NCI-H187 (cell line): ENCODE results near the gene ARPC3.
A peak's percentile ranks its signal among the peaks of the same experiment; 100 is the strongest.
"Not testable (repeated sequence)": the region's sequence is repeated elsewhere in the genome, so short reads cannot be mapped to it uniquely, and the experiment has no call there.

ENCODE experiments used
- DNase-seq, 2 experiments: peaks; one replicate each; lab custom pipeline; 2025; lab: John Stamatoyannopoulos, UW

Gene ARPC3

DNA sequence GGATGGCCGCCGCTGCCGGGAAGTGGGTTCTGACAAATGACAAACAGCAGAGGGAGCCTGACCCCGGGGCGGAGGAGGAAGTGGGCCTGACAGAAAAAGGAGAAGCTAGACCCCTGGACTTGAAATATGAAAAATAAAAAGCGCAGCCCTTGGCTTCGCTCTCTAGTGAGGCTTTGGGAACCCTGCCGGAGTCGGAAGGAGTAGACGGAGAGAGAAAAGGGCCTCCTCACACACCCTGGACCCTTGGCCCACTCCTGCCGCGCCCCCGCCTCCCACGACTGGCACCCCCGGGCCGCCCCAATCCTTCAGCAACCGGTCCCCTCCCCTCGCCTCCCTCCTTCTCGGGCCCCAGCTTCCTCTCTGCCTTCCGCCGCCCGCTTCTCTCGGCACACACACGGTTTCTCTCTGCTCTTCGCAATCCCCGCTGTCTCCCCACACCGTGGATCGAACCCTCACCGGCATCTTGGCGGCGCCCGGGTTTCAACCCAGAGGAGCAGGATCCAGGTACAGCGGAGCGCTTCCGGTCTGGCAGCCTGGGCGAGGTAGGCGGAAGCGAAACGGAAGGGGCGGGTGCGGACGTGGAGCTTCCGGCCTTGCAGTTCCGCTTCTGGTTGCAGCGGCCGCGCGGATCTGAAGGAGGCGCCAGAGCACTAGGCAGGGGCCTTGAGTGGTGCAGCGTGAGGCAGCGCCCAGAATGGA lies at the start of gene ARPC3:
Gene ARPC3, minus strand, starts transcription at position 539 of the 699 bp plus-strand sequence. Its CDS starts 77 bp downstream, at position 462.
- peak; percentile 82 to 93 for DNase-seq

DNA sequence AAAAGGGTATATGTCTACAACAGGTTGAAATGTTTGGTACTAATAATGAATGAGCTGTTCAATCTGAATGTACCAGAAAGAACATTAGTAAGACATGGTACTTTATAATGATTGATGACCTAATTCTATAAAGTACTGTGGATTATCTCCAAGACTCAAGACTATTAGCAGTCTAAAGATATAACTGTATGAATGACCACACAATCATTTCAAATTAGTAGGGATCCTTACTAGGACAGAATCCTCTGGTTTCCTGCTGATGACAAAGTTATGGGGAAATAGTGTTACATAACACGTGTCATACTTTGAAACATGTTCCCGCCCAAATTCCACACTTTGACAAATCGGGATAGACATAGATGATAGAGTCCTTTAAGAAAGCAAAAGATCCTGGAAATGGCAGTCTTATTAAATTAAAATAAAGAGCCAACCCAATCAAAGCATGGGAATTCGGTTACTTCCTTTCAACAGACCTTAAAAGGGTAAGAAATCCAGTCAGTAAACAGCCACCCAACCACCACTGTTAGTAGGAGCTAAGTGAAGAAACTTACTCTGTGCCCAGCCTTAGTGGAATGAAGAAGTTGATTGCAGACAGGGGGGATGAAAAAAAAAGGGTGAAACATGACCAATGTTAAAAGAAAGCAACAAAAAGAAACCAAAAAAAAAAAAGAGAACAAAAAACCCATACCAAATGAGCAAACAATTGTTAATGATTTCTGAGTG lies 49.0 kb upstream of the ARPC3 start:
- no peak for DNase-seq

DNA sequence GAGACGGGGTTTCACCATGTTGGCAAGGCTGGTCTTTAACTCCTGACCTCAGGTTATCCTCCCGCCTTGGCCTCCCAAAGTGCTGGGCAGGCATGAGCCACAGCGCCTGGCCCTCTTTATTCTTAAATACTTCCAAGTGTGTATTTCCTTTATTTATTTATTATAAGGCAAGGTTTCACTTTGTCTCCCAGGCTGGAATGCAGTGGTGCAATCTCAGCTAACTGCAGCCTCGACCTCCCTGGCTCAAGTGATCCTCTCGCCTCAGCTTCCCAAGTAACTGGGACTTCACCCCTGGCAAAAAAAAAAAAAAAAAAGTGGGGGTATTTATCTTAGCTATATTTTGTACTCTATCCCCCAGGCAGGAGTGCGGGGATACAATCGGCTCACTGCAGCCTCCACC lies 25.3 kb upstream of the ARPC3 start:
- DNase-seq, result no peak

DNA sequence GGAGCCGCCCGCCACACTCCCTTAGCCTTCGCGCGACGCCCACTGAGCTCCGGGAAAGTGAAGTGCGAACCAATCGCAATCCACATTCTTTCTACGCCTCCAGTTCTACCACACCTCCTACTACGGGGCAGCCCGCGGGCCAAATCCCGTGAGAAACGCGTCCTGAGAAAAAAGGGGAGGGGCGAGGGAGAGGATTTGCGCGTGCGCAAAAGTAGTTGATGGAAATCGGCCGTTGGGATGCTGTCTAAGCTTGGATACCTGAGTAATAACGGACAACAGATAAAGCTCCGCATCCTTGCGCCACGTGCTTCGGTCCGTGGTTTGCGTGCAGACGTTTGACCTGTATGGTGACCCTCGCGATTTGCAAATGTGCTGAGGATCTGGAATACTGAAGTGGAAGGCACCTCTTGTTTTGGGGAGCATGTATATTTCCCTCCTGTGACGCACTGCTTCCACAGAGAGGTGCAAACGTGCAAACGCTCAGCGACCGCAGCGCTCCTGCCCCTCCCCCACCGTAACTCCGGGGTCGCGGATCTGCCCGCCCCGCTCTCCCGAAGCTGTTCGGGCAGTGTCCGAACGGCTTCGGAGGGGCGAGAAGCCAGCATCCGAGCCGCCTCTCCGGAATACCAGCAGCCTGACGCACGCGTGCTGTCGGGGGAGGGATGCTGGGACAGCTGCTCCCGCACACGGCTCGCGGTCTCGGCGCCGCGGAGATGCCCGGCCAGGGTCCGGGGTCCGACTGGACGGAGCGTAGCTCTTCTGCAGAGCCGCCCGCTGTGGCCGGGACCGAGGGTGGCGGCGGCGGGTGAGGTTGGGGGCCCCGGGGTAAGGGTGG lies 18.3 kb upstream of the ARPC3 start, which contains the start of the genes FAM216A and GPN3:
Gene FAM216A, plus strand, starts transcription at position 632 of the 835 bp plus-strand sequence. Its CDS starts 31 bp downstream, at position 663.
Gene GPN3, minus strand, starts transcription at position 44 of the 835 bp plus-strand sequence. CDS start 54 bp downstream, outside the sequence.
- DNase-seq, result peak; percentile 98 to 99

DNA sequence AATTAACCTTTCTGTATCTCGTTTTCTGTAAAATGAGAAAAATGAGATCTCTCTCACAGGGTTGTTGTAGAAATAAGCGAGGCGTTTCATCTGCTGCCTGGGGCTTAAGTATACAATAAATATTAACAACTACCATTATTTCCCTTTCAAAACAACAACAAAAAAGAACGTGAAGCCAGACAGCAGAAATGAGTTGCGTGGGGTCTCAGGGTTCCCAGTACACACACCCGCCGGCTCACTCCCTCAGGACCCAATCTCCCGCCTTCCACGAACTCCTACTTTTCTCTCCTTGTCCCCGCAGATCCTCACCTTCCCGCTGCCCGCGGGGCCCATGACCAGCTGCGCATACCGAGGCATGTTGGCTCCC lies 17.7 kb upstream of the ARPC3 start:
- no peak for DNase-seq

DNA sequence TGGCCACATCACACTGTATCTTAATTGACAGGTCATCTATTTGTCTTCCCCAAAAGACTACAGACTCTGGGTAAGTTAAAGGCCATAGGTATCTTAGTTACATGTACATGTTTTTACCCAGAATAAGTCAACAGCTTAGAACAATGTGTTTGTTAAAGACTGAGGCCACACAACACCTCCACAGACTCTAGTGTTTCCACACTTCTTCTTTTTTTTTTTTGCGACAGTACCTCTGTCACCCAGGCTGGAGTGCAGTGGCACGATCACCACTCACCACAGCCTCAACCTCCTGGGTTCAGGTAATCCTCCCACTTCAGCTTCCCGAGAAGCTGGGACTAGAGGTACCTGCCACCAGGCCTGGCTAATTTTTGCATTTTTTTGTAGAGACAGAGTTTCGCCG lies 16.7 kb upstream of the ARPC3 start:
- no peak for DNase-seq

DNA sequence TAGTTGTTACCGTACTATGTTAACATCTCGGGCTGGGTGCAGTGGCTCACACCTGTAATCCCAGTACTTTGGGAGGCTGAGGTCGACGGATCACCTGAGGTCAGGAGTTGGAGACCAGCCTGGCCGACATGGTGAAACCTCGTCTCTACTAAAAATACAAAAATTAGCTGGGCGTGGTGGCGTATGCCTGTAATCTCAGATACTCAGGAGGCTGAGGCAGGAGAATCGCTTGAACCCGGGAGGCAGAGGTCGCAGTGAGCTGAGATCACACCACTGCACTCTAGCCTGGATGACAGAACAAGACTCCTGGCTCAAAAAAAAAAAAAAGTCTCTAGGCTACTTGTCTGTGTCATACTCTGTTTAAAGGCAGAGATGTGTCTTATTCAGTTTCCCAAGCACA lies 15.6 kb upstream of the ARPC3 start:
- DNase-seq, result not testable (repeated sequence)

DNA sequence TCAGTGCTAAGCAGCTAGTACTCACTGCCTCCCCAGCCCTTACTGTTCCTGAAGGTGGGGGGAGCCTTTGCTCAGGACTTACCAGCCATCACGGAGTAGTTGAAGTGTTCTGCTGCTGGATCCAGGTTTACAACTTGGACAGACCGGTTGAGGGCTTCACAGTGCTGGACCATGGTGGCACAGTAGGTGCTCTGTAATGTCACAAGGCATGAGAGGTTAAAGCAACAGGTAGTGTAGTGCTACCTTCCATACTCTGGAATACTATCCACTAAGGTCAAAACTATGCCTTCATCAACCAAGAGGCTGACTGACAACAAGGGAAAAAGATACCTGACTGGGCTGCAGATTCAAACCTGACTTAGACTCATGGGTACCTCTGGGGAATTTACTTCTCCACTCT lies 14.9 kb upstream of the ARPC3 start:
- DNase-seq, result no peak

DNA sequence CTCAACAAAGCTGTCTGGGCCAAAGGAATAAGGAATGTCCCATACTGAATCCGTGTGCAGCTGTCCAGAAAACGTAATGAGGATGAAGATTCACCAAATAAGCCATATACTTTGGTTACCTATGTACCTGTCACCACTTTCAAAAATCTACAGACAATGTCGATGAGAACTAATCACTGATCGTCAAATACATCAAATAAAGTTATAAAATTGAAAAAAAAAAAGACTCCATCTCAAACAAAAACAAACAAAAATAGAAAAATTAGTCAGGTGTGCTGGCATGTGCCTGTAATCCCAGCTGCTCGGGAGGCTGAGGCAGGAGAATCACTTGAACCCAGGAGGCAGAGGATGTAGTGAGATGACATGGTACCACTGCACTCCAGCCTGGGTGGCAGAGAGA lies 11.1 kb upstream of the ARPC3 start:
- not testable (repeated sequence) for DNase-seq

DNA sequence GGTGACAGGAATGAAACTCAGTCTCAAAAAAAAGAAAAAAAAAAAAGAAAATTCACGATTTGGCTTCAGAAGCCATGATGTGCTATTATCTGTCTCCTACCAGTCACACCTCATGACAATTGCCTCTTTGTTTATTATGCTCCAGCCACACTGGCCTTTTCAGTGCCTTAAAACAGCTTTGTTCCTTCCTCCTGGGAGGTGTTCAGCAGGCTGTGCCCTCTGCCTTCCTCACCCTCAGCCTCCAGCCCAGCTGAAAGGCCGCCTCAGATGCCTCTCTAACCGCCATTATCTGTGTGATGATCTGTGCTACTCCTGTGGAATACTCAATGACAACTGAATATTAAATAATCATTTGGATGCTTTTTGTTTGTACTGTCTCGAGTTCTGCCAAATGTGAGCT lies 8.6 kb upstream of the ARPC3 start:
- DNase-seq, result no peak

DNA sequence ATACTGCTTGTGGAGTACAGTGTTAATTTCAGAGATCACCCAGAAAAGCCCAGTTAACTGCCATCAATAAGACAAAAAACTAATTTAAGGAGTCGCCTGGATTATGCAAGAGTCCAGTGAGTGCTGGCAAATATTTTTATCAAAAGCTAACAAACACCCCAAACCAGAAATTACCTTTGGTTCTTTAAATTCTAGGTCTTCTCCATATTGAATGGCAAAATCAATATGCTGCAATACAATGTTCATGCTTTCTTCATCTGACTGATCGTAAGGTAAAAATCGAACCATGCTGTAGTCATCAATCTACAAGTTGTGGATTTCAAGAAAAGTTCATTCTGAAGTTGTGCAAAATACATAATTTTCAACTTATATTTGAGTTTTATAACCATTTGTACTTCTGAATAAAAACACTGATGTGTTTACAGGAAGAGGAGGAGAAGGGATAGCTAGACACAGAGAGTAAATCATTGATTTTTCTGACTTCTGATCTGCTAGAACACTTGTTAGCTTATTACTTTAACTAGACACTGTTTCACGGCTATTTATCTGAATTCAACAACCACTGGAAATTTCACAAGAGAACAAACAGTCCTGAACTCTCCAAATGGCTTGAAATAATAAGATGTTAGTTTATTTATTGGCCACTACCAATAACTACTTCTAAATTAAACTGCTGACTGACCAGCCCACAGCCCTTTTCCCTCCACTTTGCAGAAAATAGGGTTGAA lies 3.6 kb upstream of the ARPC3 start:
- DNase-seq, result no peak

DNA sequence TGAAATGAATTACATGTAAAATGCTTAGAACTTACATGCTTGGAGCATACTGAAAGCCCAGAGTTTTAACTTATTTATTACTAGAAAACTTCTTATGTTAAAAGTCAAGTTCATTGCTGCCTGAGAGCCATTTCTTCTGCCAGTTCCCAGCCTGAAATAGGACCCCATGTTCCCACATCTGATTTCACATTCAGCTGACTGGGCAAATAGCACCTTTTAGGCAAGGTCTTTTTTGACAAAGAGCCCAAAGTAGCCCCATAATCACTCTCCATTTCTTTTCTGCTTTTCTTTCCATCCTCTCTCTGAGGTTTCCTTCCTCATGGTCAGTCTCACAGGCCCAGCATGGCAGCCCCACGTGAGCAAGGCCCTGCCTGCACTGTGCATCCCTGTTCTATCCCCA lies 1.1 kb upstream of the ARPC3 start:
- no peak for DNase-seq

DNA sequence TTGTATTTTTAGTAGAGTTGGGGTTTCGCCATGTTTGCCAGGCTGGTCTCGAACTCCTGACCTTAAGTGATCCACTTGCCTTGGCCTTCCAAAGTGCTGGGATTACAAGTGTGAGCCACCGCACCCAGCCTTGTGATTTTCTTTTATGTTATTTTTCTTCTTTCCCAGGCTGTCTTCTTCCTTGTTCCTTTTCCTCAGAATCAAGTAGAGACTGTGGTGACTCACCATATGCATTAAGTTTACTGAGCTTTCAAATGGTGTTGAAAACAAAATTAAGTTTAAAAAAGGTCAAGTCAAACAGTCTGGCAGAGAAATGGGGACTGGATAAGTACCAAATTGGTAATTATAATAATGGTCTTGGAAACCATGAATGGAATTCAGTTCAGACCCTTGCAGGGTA lies 5.7 kb downstream of the ARPC3 start:
- no peak for DNase-seq

DNA sequence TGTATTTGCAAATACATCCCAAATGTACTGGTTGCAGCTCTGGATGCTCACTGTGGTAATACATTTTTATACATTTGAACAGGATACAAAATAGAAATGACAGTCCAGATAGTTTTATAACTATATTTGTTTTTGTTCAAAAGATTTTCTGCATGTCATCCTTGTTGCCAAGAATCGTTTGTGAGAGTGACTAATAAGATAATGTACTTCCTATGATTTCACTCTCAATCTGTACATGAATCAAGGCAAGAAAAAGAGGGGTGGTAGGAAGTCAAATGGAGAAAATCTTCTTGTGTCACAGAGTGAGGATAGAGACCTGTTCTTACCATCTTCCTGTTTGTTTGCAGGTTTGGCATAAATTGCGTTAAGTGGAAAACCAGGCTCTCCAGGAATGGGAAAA lies 13.9 kb downstream of the ARPC3 start:
- no peak for DNase-seq

DNA sequence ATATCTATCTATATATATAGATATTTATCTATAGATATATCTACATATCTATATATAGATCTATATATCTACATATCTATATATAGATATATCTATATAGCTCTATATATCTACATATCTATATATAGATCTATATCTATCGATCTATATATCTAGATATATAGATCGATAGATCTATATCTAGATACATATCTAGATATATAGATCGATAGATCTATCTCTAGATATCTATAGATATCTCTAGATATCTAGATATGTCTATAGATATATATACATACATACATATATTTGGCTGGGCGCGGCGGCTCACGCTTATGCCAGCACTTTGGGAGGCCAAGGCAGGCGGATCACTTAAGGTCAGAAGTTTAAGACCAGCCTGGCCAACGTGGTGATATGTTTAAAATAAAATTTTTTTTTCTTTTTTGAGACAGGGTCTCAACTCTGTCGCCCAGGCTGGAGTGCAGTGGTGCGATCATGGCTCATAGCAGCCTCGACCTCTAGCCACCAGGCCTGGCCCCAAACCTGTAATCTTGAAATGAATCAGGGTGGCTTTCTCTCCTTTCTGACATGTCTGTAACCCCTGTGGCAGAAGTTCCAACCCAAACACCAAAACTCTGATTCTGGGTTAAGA lies 18.1 kb downstream of the ARPC3 start:
- DNase-seq, result no peak

DNA sequence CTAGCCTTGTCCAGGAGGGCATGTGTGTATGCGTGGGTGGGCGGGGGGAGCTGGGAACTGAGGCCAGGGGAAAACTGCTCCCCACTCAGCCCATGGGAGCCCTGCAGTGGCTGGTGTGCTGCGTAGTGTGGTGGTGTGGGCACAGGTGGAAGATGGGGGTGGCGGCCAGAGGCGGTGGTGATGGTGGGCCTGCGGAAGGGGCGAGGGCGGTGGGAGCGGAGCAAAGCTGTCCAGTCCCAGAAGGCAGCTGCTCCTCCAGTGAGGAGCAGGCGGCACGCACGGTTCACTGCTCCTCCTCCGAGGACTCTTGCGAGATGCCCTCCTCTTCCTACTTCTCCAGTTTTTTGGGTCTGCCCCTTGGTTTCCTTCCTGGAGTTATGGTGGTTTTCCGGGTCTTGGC lies 20.5 kb downstream of the ARPC3 start:
- DNase-seq, result not testable (repeated sequence)

DNA sequence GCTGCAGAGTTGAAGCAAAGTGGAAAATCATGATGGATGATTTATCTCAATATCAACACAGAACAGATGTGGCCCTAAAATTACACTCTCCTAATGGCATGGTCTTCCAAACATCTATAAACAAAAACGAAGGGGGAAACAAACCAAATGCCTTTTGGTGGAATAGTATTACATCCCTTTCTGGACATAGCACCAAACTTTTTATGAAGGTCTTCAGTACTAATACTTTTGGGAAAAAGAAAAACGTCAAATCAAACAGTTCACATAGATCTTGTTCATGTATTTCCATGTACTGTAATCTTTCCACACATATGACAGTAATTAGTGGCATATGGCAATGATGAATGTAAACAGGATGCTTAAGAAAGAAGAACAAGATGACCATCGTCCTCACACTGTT lies 23.7 kb downstream of the ARPC3 start:
- DNase-seq, result no peak

DNA sequence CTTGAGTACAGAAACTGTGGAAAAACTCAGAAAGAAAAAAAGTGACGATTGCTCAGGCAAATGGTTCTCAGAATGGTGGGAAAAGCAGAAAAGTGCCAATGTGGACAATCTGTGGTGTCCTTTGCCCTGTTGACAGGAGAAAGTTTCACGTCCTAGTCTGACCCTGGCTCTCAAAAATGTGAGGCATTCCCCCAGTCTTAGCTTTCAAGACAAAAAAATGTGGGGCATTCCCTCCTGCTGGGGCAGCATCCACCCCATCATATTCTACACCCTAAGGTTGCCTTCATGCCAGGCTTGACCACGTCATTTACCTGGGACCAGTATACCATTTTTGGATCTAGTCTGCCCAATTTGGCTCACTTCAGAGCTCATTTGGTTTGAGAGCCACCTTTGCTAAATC lies 25.9 kb downstream of the ARPC3 start:
- DNase-seq, result no peak

DNA sequence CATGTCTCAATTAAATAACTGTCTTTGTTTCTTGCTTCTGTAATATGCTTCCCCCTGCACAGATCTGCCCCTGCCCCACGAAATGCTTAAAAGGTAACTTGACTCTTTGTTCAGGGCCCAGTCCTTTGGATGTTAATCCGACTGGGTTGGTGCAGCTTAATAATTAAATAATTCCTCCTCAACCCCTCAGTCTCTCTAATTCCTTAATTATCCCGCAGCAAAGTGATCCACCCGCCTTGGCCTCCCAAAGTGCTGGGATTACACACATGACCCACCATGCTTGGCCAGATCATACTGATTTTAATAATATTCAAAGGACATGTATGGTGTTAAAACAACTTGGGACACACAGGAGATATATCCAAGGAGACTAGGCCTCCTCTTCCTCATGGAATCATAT lies 28.4 kb downstream of the ARPC3 start:
- no peak for DNase-seq

DNA sequence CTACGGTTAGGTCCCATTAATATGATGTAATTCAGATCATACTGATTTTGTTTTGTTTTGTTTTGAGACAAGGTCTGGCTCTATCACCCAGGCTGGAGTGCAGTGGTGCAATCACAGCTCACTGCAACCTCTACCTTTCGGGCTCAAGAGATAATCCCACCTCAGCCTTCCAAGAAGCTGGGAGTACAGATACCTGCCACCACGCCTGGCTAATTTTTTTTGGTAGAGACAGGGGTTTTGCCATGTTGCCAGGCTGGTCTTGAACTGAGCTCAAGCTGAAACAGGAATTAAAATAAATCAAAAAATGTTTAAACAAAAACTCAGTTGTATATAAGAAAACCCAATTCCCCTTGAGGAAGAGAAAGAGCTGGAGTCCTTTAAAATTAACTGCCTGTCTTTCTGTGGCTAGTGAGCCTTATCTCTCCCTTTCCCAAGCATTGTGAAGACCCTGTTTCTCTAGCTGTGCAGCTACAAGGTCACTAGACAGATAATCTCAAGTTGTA lies 28.9 kb downstream of the ARPC3 start:
- no peak for DNase-seq

DNA sequence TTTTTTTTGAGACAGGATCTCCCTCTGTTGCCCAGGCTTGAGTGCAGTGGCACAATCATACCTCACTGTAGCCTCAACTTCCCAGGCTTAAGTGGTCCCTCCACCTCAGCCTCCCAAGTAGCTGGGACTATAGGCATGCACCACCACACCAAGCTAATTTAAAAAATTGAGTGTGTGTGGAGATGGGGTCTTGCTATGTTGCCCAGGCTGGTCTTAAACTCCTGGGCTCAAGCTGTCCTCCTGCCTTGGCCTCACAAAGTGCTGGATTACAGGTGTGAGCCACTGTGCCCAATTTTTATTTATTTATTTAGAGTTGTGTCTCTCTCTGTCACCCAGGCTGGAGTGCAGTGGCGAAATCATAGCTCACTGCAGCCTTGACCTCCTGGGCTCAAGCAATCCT lies 29.5 kb downstream of the ARPC3 start:
- DNase-seq, result not testable (repeated sequence)
